Stomach smooth muscle (tissue), 2 donors: ENCODE measurements around the gene SHISAL1.

ENCODE experiments used
- H3K27ac ChIP-seq: one replicate; pipeline ENCODE4 v1.7.0; 2013; ENCODE audit warnings: mild to moderate bottlenecking, low read length, inconsistent platforms
- H3K27me3 ChIP-seq, 2 donors: one replicate each; pipeline ENCODE4 v1.7.0; 2013; ENCODE audit warnings: low read length in 2 of 2; ENCODE audit not compliant: insufficient read depth in 2 of 2, control insufficient read depth in 1 of 2
- H3K36me3 ChIP-seq, 2 donors: one replicate each; pipeline ENCODE4 v1.7.0; 2013; ENCODE audit warnings: low read length in 2 of 2; ENCODE audit not compliant: control insufficient read depth in 2 of 2, insufficient read depth in 2 of 2
- H3K4me1 ChIP-seq: one replicate; pipeline ENCODE4 v1.7.0; 2013; ENCODE audit warnings: low read length; ENCODE audit not compliant: control insufficient read depth, insufficient read depth
- H3K4me3 ChIP-seq, 2 donors: one replicate each; pipeline ENCODE4 v1.7.0; 2013; ENCODE audit warnings: low read length in 2 of 2
- H3K9ac ChIP-seq, 2 donors: one replicate each; pipeline ENCODE4 v1.7.0; 2013; ENCODE audit warnings: low read length in 2 of 2, mild to moderate bottlenecking in 1 of 2
- H3K9me3 ChIP-seq, 2 donors: one replicate each; pipeline ENCODE4 v1.7.0; 2013; ENCODE audit warnings: low read length in 2 of 2; ENCODE audit not compliant: control insufficient read depth in 2 of 2
- donor health status: healthy.
- donor health status: Pancreatic carcinoma.

The SHISAL1 gene

DNA sequence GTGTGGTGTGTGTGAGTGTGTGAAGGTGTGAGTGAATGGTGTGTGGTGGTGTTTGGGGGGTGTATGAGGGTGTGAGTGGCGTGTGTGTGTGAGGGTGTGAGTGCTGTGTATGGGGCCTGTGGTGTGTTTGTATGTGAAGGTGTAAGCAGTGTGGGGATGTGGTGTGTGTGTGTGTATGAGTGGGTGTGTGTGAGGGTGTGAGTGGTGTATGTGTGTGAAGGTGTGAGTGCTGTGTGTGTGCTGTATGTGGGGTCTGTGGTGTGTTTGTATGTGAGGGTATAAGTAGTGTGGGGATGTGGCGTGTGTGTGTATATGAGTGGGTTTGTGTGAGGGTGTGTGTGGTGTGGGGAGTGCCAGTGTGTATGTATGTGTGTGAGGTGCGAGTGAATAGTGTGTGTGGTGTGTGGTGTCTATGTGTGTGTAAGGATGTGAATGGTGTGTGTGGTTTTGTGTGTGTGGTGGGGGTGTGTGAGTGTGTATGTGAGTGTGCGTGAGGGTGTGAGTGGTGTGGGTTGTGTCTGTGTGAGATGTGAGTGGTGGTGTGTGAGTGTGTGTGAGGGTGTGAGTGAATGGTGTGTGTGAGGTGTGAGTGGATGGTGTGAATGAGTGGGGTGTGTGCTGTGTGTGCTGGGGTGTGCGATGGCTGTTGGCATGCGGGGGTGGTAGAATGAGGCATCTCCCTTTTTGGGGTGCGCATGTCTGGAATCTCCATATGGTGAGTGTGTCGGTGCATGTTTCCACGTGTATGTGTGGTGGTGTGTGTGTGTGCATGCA is 22.5 kb upstream of the SHISAL1 start:
- Histone ChIP-seq H3K9me3 (no peaks in the 10 kb centered on the region), H3K27me3 (peaks cover 0 to under 1% of the 10 kb centered on the region in 2 donors), H3K4me1 (peaks cover 30% of the 10 kb centered on the region), H3K27ac (no peak overlapping the region), H3K4me3 (no peak overlapping the region), H3K9ac (no peak overlapping the region), H3K36me3 (no peaks in the 10 kb centered on the region)

DNA sequence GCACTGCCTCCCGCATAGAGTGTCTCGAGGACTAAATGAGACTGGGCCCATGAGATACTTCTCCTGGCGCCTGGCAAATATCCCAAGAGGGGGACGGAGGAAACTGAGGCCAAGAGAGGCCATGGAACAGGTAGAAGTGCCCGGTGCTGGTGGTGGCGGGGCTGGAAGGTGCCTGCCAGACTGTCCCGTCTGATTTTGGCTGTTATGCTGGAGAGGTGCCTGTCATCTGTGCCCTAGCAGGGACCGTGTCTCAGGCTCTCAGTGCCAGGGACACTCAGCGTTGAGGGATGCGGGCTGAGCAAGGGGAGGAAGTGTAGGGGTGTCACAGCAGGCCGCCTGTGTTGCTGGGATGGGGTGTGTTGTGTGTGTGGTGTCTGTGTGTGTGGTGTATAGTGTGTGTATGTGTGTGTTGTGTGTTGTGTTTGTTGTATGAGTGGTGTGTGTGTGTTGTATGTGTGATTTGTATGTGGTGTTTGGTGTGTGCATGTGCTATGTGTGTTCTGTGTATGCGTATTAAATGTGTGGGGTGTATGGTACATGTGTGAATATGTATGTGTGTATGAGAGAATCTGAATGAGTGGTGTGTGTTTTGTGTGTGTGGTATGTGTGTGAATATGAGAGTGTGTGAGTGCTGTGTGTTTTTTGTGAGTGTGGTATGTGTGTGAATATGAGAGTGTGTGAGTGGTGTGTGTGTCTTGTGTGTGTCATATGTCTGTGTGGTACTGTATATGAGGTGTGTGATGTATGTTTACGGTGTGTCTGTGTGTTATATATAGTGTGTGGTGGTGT is 21.3 kb upstream of the SHISAL1 start:
- H3K4me1 ChIP-seq = peaks cover 35% of the 10 kb centered on the region
- H3K9me3 ChIP-seq = no peaks in the 10 kb centered on the region
- H3K27ac ChIP-seq = no peak overlapping the region
- H3K27me3 ChIP-seq = no peaks in the 10 kb centered on the region
- H3K9ac ChIP-seq = no peak overlapping the region
- H3K36me3 ChIP-seq = no peaks in the 10 kb centered on the region
- H3K4me3 ChIP-seq = no peak overlapping the region

DNA sequence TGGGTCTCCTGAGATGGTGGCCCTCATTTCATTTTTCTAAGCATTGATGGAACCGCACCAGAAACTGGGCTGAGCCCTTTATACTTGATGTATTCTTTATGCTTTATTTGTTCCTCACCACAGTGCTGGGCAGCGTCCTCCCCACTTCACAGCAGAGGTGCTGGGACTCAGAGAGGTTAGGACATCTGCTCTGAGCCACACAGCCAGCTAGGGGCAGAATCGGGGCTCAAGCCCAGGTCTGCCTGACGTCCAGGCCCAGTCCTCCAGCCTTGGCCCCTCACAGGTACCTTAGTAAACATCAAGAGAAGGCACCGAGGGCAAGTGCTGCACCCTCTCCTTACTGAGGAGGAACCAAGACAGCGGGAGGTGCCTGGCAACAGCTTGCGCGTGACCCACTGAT is 20.2 kb upstream of the SHISAL1 start:
- Histone ChIP-seq H3K27ac (no peak overlapping the region), H3K4me1 (peaks cover 28% of the 10 kb centered on the region), H3K4me3 (no peak overlapping the region), H3K9me3 (no peaks in the 10 kb centered on the region), H3K36me3 (no peaks in the 10 kb centered on the region), H3K9ac (no peak overlapping the region), H3K27me3 (no peaks in the 10 kb centered on the region)

DNA sequence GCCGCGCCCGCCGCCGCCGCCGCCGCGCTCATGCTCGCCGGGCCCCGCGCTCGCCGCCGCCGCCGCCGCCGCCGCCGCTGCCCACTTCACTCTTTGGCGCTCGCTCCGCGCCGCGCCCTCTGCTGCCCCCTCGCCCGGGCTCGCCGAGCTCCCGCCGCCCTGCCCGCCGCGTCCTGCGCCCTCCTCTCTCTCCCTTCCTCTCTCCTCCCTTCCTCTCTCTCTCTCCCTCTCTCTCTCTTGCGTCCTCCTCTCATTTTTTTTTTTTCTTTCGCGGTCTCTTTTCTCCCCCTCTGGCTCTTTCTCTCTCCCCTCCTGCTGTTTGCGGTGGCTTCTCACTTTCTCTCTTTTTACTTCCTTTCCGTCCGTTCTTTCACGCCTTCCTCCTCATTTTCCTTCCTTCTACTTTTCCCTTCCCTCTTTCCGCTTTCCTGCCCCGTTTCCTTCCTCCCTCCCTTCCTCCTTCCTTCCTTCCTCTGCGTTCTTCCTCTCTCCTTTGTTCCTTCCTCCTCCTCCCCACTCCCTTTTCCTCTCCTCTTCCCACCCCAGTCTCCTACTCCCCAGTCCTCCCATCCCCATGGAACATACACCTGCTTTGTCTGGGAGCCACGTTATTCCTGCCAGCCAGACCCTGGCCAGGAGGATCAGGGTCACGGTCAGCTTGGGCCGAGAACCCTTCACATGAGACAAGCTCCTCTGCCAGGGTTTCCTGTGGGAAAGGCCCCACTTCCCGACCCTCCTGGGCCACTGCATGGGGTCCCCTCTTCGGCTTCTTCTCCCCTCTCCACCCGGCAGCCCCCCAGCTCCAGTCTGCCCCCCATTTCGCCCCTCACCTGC is 19.3 kb upstream of the SHISAL1 start:
- Histone ChIP-seq H3K9ac (peak overlapping the region; percentile 21 to 49), H3K36me3 (no peaks in the 10 kb centered on the region), H3K27ac (no peak overlapping the region), H3K4me3 (peak overlapping the region in 1 of 2 donors; percentile 63), H3K4me1 (peaks cover 22% of the 10 kb centered on the region), H3K9me3 (no peaks in the 10 kb centered on the region), H3K27me3 (no peaks in the 10 kb centered on the region)

DNA sequence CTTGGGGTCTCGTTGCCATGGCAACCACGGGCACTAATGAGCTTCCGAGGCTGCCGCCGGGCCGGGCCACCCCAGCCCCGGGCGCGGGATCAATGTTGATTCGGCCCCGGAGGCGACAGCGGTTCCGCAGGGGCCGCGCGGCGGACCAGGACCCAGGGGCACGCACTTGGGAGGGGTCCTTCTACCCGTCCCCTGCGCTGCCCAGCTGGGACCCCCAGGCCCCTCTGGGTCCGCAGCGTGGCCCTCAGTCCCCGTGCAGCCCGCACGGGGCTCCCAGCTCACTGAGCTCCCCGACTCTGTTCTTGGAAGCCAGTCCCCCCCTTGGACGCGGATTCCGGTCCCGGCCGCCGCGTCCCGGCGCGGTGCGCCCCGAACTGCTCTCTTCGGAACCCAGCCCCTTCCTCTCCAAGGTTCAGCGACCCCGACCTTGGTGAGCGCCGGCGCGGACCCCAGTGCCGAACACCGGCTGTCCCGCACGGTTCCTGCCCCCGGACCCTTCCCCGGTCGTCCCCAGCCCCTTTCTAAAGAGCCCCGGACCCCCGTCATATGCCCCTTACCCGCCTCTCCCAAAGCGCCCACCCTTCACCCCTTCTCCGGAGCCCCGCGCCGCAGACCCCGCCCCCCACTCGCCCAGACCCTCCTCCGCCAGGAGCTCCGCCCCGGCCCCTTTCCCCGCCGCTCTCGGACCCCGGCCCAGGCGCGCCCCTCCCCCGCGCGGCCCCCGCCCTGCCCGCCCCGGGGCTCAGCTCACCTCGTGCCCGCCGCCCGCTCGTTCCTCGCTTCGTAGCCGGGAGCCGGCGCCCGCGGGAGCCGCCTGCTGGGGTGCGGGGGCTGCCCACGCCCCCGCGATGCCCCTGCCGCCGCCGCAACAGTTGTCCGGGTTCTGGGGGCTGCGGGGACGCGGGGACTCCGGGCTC is 18.3 kb upstream of the SHISAL1 start:
- Histone ChIP-seq H3K4me3 (peak overlapping the region; percentile 57 to 74), H3K9ac (peak overlapping the region; percentile 42 to 64), H3K4me1 (peaks cover 29% of the 10 kb centered on the region), H3K9me3 (no peaks in the 10 kb centered on the region), H3K27ac (no peak overlapping the region), H3K36me3 (no peaks in the 10 kb centered on the region), H3K27me3 (no peaks in the 10 kb centered on the region)

DNA sequence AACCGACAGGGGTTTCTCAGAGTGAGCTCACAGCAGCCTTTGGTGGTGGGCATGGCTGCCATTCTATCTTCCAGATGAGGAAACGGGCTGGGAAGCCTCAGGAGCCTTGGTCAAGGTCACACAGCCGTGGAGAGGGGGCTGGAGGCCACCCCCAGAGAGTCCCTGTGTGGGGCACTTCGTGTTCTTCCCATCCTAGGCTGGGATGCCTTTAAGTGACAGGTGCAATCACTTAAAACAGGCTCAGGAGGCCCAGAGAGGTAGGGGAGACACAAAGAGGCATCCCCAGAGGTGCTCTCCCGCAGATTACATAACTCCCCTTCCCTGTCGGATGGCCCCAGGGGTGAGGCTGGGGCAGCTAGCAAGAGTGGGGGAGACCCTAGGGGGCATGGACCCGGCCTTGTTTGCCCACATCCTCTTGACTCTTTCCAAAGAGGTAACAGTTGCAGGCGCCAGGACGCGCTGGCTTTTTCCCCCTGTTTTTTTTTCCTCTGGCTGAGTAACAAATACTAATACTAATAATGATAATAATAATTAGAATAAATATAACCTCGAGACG is 17.5 kb upstream of the SHISAL1 start:
- H3K9ac ChIP-seq = peak overlapping the region in 1 of 2 donors; percentile 26
- peak overlapping the region; percentile 57 to 74 for H3K4me3 ChIP-seq
- peaks cover 36% of the 10 kb centered on the region for H3K4me1 ChIP-seq
- H3K27ac ChIP-seq = no peak overlapping the region
- H3K36me3 ChIP-seq = no peaks in the 10 kb centered on the region
- H3K9me3 ChIP-seq = no peaks in the 10 kb centered on the region
- H3K27me3 ChIP-seq = no peaks in the 10 kb centered on the region

GRCh38 chr22:44329179-44329796 is 16.5 kb upstream of the SHISAL1 start:
- Histone ChIP-seq H3K4me3 (no peak overlapping the region), H3K27me3 (no peaks in the 10 kb centered on the region), H3K27ac (no peak overlapping the region), H3K9ac (no peak overlapping the region), H3K36me3 (no peaks in the 10 kb centered on the region), H3K9me3 (no peaks in the 10 kb centered on the region), H3K4me1 (peaks cover 38% of the 10 kb centered on the region)

GRCh38 chr22:44328762-44329161 is 16.0 kb upstream of the SHISAL1 start:
- H3K27me3 ChIP-seq = no peaks in the 10 kb centered on the region
- H3K9ac ChIP-seq = no peak overlapping the region
- no peaks in the 10 kb centered on the region for H3K9me3 ChIP-seq
- H3K36me3 ChIP-seq = no peaks in the 10 kb centered on the region
- H3K4me3 ChIP-seq = no peak overlapping the region
- H3K27ac ChIP-seq = no peak overlapping the region
- peaks cover 38% of the 10 kb centered on the region for H3K4me1 ChIP-seq

GRCh38 chr22:44328326-44328725 is 15.6 kb upstream of the SHISAL1 start:
- H3K4me3 ChIP-seq = no peak overlapping the region
- no peaks in the 10 kb centered on the region for H3K27me3 ChIP-seq
- peaks cover 38% of the 10 kb centered on the region for H3K4me1 ChIP-seq
- H3K27ac ChIP-seq = no peak overlapping the region
- no peaks in the 10 kb centered on the region for H3K36me3 ChIP-seq
- H3K9ac ChIP-seq = no peak overlapping the region
- no peaks in the 10 kb centered on the region for H3K9me3 ChIP-seq
